Measurements from ENCODE around the gene GABBR2. TPM values are rescaled to one million over a fixed set of nuclear protein-coding genes. Genes with fewer than 3 reads are reported as not detected.

The GABBR2 gene
- total and polyA plus RNA-seq, 2 experiments from 2014 or later = 0.89 to 1.3 TPM

DNA sequence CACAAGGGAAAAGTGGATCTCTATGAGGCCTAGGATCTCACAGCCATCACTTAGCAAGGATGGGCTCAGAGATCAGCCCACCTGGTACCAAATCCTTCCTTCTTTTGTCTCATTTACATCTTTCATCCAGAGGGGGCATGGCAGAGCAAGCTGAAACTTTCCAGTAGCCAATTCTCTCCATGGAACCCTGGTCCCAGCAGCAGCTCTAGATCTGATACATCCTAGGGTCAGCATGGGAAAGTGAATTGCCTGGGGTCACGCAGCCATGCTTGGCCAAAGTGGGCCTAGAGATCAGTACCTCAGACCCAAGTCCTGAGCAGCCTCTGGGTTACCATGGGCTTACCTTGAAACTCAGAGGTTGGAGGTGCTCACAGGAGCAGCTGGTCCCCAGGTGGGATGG lies 170.5 kb downstream of the GABBR2 start:
- ATAC-seq = no peak
- H3K36me3 ChIP-seq (ENCODE audit: insufficient read depth) = no peaks in the 10 kb centered on the region
- H2AFZ ChIP-seq = no peak overlapping the region; the same call in 1 of the 2 replicates
- no peaks in the 10 kb centered on the region for H3K9me2 ChIP-seq (ENCODE audit: insufficient read depth)
- DNase-seq (ENCODE audit: low spot score) = peak; percentile 43
- Mint-ChIP-seq H3K4me3 (no peak overlapping the region), H3K27ac (no peak overlapping the region), H3K4me1 (no peaks in the 10 kb centered on the region), H3K9me3 (peaks cover 8% of the 10 kb centered on the region; the same call in 2 of the 3 replicates), H3K36me3 (ENCODE audit: low read depth) (peaks cover 3% of the 10 kb centered on the region; the same call in 1 of the 3 replicates), H3K27me3 (ENCODE audit: insufficient read depth, low read depth, poor library complexity) (peaks cover 4% of the 10 kb centered on the region)
- H3K4me3 ChIP-seq = no peak overlapping the region
- H4K20me1 ChIP-seq (replicated peaks; ENCODE audit: insufficient read depth) = no peaks in the 10 kb centered on the region
- H3K27me3 ChIP-seq (ENCODE audit: insufficient read depth) = no peaks in the 10 kb centered on the region
- H3F3A ChIP-seq (replicated peaks; ENCODE audit: low read depth) = no peaks in the 10 kb centered on the region
- no peak overlapping the region for H3K27ac ChIP-seq (ENCODE audit: low read depth)
- no peaks in the 10 kb centered on the region for H3K4me1 ChIP-seq (ENCODE audit: insufficient read depth)
- H3K79me2 ChIP-seq (replicated peaks; ENCODE audit: insufficient read depth) = no peaks in the 10 kb centered on the region
- no peak overlapping the region for H3K4me2 ChIP-seq
- TF ChIP-seq JUNB (IDR thresholded peaks at IDR 0.05; ENCODE audit: unreplicated experiment) = no peak
- TF ChIP-seq, protein P1, sequence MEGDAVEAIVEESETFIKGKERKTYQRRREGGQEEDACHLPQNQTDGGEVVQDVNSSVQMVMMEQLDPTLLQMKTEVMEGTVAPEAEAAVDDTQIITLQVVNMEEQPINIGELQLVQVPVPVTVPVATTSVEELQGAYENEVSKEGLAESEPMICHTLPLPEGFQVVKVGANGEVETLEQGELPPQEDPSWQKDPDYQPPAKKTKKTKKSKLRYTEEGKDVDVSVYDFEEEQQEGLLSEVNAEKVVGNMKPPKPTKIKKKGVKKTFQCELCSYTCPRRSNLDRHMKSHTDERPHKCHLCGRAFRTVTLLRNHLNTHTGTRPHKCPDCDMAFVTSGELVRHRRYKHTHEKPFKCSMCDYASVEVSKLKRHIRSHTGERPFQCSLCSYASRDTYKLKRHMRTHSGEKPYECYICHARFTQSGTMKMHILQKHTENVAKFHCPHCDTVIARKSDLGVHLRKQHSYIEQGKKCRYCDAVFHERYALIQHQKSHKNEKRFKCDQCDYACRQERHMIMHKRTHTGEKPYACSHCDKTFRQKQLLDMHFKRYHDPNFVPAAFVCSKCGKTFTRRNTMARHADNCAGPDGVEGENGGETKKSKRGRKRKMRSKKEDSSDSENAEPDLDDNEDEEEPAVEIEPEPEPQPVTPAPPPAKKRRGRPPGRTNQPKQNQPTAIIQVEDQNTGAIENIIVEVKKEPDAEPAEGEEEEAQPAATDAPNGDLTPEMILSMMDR (conservative IDR thresholded peaks at IDR 0.05; ENCODE audit: low read depth in 2 of 2) = 0 out of 4 replicates have a peak, but pooled peaks have one; percentile 7 to 11

- no peak overlapping the region for H3K27ac Mint-ChIP-seq
- ATAC-seq (peak; percentile 91), DNase-seq (ENCODE audit: low spot score) (peak; percentile 82)
- Histone ChIP-seq H4K20me1 (replicated peaks; ENCODE audit: insufficient read depth) (no peaks in the 10 kb centered on the region), H3K27ac (ENCODE audit: low read depth) (no peak overlapping the region), H3K79me2 (replicated peaks; ENCODE audit: insufficient read depth) (no peaks in the 10 kb centered on the region), H3K4me3 (no peak overlapping the region), H2AFZ (0 out of 2 replicates have a peak overlapping the region, but pooled peaks have one; percentile 52), H3K4me2 (no peak overlapping the region), H3K9me2 (ENCODE audit: insufficient read depth) (no peaks in the 10 kb centered on the region), H3K4me1 (ENCODE audit: insufficient read depth) (no peaks in the 10 kb centered on the region), H3F3A (replicated peaks; ENCODE audit: low read depth) (no peaks in the 10 kb centered on the region), H3K36me3 (ENCODE audit: insufficient read depth) (no peaks in the 10 kb centered on the region), H3K27me3 (ENCODE audit: insufficient read depth) (no peaks in the 10 kb centered on the region)
- H3K4me3 Mint-ChIP-seq = no peak overlapping the region
- peaks cover 4% of the 10 kb centered on the region for H3K27me3 Mint-ChIP-seq (ENCODE audit: insufficient read depth, low read depth, poor library complexity)
- H3K9me3 Mint-ChIP-seq = peaks cover 8% of the 10 kb centered on the region; the same call in 2 of the 3 replicates
- TF ChIP-seq, protein P1 (conservative IDR thresholded peaks at IDR 0.05; ENCODE audit: low read depth in 2 of 2) = peak; percentile 75 to 88
- TF ChIP-seq, protein P2, sequence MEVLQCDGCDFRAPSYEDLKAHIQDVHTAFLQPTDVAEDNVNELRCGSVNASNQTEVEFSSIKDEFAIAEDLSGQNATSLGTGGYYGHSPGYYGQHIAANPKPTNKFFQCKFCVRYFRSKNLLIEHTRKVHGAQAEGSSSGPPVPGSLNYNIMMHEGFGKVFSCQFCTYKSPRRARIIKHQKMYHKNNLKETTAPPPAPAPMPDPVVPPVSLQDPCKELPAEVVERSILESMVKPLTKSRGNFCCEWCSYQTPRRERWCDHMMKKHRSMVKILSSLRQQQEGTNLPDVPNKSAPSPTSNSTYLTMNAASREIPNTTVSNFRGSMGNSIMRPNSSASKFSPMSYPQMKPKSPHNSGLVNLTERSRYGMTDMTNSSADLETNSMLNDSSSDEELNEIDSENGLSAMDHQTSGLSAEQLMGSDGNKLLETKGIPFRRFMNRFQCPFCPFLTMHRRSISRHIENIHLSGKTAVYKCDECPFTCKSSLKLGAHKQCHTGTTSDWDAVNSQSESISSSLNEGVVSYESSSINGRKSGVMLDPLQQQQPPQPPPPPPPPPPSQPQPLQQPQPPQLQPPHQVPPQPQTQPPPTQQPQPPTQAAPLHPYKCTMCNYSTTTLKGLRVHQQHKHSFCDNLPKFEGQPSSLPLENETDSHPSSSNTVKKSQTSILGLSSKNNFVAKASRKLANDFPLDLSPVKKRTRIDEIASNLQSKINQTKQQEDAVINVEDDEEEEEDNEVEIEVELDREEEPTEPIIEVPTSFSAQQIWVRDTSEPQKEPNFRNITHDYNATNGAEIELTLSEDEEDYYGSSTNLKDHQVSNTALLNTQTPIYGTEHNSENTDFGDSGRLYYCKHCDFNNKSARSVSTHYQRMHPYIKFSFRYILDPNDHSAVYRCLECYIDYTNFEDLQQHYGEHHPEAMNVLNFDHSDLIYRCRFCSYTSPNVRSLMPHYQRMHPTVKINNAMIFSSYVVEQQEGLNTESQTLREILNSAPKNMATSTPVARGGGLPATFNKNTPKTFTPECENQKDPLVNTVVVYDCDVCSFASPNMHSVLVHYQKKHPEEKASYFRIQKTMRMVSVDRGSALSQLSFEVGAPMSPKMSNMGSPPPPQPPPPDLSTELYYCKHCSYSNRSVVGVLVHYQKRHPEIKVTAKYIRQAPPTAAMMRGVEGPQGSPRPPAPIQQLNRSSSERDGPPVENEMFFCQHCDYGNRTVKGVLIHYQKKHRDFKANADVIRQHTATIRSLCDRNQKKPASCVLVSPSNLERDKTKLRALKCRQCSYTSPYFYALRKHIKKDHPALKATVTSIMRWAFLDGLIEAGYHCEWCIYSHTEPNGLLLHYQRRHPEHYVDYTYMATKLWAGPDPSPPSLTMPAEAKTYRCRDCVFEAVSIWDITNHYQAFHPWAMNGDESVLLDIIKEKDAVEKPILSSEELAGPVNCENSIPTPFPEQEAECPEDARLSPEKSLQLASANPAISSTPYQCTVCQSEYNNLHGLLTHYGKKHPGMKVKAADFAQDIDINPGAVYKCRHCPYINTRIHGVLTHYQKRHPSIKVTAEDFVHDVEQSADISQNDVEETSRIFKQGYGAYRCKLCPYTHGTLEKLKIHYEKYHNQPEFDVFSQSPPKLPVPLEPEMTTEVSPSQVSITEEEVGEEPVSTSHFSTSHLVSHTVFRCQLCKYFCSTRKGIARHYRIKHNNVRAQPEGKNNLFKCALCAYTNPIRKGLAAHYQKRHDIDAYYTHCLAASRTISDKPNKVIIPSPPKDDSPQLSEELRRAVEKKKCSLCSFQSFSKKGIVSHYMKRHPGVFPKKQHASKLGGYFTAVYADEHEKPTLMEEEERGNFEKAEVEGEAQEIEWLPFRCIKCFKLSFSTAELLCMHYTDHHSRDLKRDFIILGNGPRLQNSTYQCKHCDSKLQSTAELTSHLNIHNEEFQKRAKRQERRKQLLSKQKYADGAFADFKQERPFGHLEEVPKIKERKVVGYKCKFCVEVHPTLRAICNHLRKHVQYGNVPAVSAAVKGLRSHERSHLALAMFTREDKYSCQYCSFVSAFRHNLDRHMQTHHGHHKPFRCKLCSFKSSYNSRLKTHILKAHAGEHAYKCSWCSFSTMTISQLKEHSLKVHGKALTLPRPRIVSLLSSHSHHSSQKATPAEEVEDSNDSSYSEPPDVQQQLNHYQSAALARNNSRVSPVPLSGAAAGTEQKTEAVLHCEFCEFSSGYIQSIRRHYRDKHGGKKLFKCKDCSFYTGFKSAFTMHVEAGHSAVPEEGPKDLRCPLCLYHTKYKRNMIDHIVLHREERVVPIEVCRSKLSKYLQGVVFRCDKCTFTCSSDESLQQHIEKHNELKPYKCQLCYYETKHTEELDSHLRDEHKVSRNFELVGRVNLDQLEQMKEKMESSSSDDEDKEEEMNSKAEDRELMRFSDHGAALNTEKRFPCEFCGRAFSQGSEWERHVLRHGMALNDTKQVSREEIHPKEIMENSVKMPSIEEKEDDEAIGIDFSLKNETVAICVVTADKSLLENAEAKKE (CRISPR knock-in tag; IDR thresholded peaks at IDR 0.05) = no peak
- TF ChIP-seq, protein P3, sequence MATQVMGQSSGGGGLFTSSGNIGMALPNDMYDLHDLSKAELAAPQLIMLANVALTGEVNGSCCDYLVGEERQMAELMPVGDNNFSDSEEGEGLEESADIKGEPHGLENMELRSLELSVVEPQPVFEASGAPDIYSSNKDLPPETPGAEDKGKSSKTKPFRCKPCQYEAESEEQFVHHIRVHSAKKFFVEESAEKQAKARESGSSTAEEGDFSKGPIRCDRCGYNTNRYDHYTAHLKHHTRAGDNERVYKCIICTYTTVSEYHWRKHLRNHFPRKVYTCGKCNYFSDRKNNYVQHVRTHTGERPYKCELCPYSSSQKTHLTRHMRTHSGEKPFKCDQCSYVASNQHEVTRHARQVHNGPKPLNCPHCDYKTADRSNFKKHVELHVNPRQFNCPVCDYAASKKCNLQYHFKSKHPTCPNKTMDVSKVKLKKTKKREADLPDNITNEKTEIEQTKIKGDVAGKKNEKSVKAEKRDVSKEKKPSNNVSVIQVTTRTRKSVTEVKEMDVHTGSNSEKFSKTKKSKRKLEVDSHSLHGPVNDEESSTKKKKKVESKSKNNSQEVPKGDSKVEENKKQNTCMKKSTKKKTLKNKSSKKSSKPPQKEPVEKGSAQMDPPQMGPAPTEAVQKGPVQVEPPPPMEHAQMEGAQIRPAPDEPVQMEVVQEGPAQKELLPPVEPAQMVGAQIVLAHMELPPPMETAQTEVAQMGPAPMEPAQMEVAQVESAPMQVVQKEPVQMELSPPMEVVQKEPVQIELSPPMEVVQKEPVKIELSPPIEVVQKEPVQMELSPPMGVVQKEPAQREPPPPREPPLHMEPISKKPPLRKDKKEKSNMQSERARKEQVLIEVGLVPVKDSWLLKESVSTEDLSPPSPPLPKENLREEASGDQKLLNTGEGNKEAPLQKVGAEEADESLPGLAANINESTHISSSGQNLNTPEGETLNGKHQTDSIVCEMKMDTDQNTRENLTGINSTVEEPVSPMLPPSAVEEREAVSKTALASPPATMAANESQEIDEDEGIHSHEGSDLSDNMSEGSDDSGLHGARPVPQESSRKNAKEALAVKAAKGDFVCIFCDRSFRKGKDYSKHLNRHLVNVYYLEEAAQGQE (IDR thresholded peaks at IDR 0.05; ENCODE audit: unreplicated experiment) = no peak
- TF ChIP-seq EZH2 (IDR thresholded peaks at IDR 0.05; ENCODE audit: low read depth, unreplicated experiment) (no peak), POLR2AphosphoS5 (IDR thresholded peaks at IDR 0.05; ENCODE audit: low read depth) (no peak)
- H3K4me1 Mint-ChIP-seq = no peaks in the 10 kb centered on the region
- peaks cover 3% of the 10 kb centered on the region; the same call in 1 of the 3 replicates for H3K36me3 Mint-ChIP-seq (ENCODE audit: low read depth)
Measured at GRCh38 chr9:98536542-98537173, 172.1 kb downstream of the GABBR2 start.

Data from GM23338 (cell line).